GM23338 (cell line): ENCODE results near the gene BCAS3. TPM values are rescaled to one million over a fixed set of nuclear protein-coding genes. Genes with fewer than 3 reads are reported as not detected.

Source experiments
- ATAC-seq: fragments of 200-7000 bp; cut with Tn5 transposase; 3 replicates; pipeline ENCODE4 v1.9.1; 2020
- DNase-seq: peaks from one replicate; pipeline ENCODE4 v3.0.0-alpha.2; 2015; ENCODE audit warnings: low spot score
- H2AFZ ChIP-seq: fragments of 200-600 bp; sonication (generic); 2 replicates; pipeline ENCODE4 v1.8.0; 2016; ENCODE audit warnings: antibody characterized with exemption, mild to moderate bottlenecking, moderate library complexity
- H3F3A ChIP-seq: fragments of 200-600 bp; sonication (generic); replicated peaks from 2 replicates; pipeline ENCODE4 v1.8.0; 2017; ENCODE audit warnings: antibody characterized with exemption, mixed run types, low read depth
- H3K27ac ChIP-seq: fragments of 200-600 bp; sonication (generic); 2 replicates; pipeline ENCODE4 v1.6.1; 2016; ENCODE audit warnings: low read depth
- H3K27me3 ChIP-seq: fragments of 200-600 bp; sonication (generic); 2 replicates; pipeline ENCODE4 v1.8.0; 2016; ENCODE audit warnings: mild to moderate bottlenecking, mixed run types, moderate library complexity; ENCODE audit not compliant: insufficient read depth
- H3K36me3 ChIP-seq: fragments of 200-600 bp; sonication (generic); 2 replicates; pipeline ENCODE4 v1.8.0; 2016; ENCODE audit warnings: mild to moderate bottlenecking; ENCODE audit not compliant: insufficient read depth
- H3K4me1 ChIP-seq: fragments of 200-600 bp; sonication (generic); 2 replicates; pipeline ENCODE4 v1.8.0; 2016; ENCODE audit warnings: mild to moderate bottlenecking, moderate library complexity; ENCODE audit not compliant: insufficient read depth
- H3K4me2 ChIP-seq: fragments of 200-600 bp; sonication (generic); 2 replicates; pipeline ENCODE4 v1.7.1; 2017; ENCODE audit warnings: mixed run types
- H3K4me3 ChIP-seq: fragments of 200-600 bp; sonication (generic); 2 replicates; pipeline ENCODE4 v1.6.1; 2016; ENCODE audit warnings: mixed run types
- H3K79me2 ChIP-seq: fragments of 200-600 bp; sonication (generic); replicated peaks from 2 replicates; pipeline ENCODE4 v1.8.0; 2017; ENCODE audit warnings: mild to moderate bottlenecking; ENCODE audit not compliant: insufficient read depth
- H3K9me2 ChIP-seq: fragments of 200-600 bp; sonication (generic); 2 replicates; pipeline ENCODE4 v1.8.0; 2017; ENCODE audit not compliant: insufficient read depth
- H4K20me1 ChIP-seq: fragments of 200-600 bp; sonication (generic); replicated peaks from 2 replicates; pipeline ENCODE4 v1.8.0; 2017; ENCODE audit warnings: mild to moderate bottlenecking; ENCODE audit not compliant: insufficient read depth
- H3K27ac Mint-ChIP-seq: 2 replicates; pipeline ENCODE4 v1.8.0; 2020; ENCODE audit warnings: inconsistent platforms, mild to moderate bottlenecking, moderate library complexity, mixed read lengths
- H3K27me3 Mint-ChIP-seq: 3 replicates; pipeline ENCODE4 v1.8.0; 2022; ENCODE audit warnings: low read depth, mild to moderate bottlenecking, moderate library complexity, mixed read lengths, inconsistent platforms; ENCODE audit not compliant: insufficient read depth, poor library complexity
- H3K36me3 Mint-ChIP-seq: 3 replicates; pipeline ENCODE4 v1.8.0; 2021; ENCODE audit warnings: low read depth, mild to moderate bottlenecking, inconsistent platforms, moderate library complexity, mixed read lengths
- H3K4me1 Mint-ChIP-seq: 3 replicates; pipeline ENCODE4 v1.8.0; 2020; ENCODE audit warnings: mild to moderate bottlenecking, inconsistent platforms, mixed read lengths
- H3K4me3 Mint-ChIP-seq: 3 replicates; pipeline ENCODE4 v1.8.0; 2021; ENCODE audit warnings: moderate library complexity, mild to moderate bottlenecking, inconsistent platforms, mixed read lengths
- H3K9me3 Mint-ChIP-seq: 3 replicates; pipeline ENCODE4 v1.8.0; 2020; ENCODE audit warnings: moderate library complexity, mild to moderate bottlenecking, inconsistent platforms, mixed read lengths
- NANOG ChIP-seq: IDR thresholded peaks from 2 replicates; pipeline ENCODE4 v1.6.1; 2016; ENCODE audit warnings: antibody characterized with exemption, borderline replicate concordance
- polyA plus RNA-seq: library from polyadenylated mRNA; unstranded; fragments of >200 nt; fragmentation: Nextera tagmentation; extraction: Ambion mirVana; gene quantifications from 2 replicates; pipeline ENCODE4 v1.2.1, GENCODE V29; 2016
- total RNA-seq: library from RNA; depleted of rRNA; stranded (reverse); fragments of >200 nt; shearing (Covaris generic); gene quantifications from 2 replicates; pipeline ENCODE4 v1.2.3, GENCODE V29; 2014
- TF ChIP-seq, protein P1 (sequence below): fragments of 250-450 bp; sonication (Bioruptor Pico); IDR thresholded peaks from 2 replicates; pipeline ENCODE4 v1.5.0; 2020; ENCODE audit warnings: mild to moderate bottlenecking, moderate library complexity
- TF ChIP-seq, protein P2 (sequence below), 2 experiments: fragments of 200-600 bp in 1 of 2; sonication (generic) in 1 of 2; conservative IDR thresholded peaks; 2 replicates each; pipeline versions ENCODE4 v1.5.1 to v1.6.1; 2016 to 2017; ENCODE audit warnings: antibody characterized with exemption in 2 of 2, low read depth in 2 of 2, mild to moderate bottlenecking in 2 of 2, moderate library complexity in 1 of 2
- TF ChIP-seq, protein P3 (sequence below): IDR thresholded peaks from 2 replicates; pipeline ENCODE4 v1.6.1; 2016; ENCODE audit warnings: antibody characterized with exemption

The BCAS3 gene
- total and polyA plus RNA-seq, 2 experiments from 2014 or later = 8.2 to 28.0 TPM

DNA sequence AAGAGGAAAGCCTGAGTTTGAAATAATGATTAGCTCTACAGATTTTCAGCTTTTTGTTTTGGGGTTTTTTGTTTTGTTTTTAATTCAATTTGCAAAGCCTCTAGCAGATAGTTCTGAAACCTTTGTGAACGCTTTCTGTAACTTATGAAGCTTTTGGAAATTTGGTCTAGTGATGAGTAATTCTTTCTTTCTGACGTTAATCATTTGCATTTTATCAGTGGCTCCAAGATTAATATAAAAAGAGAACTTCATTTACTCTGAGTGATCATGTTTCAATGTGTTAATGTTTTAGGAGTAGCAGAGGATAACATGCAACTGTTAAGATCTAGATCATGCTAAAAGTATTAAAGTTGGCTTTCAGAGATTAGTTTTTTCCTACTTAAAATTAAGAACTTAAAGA lies 561.7 kb downstream of the BCAS3 start (continued):
- TF ChIP-seq, protein P1, sequence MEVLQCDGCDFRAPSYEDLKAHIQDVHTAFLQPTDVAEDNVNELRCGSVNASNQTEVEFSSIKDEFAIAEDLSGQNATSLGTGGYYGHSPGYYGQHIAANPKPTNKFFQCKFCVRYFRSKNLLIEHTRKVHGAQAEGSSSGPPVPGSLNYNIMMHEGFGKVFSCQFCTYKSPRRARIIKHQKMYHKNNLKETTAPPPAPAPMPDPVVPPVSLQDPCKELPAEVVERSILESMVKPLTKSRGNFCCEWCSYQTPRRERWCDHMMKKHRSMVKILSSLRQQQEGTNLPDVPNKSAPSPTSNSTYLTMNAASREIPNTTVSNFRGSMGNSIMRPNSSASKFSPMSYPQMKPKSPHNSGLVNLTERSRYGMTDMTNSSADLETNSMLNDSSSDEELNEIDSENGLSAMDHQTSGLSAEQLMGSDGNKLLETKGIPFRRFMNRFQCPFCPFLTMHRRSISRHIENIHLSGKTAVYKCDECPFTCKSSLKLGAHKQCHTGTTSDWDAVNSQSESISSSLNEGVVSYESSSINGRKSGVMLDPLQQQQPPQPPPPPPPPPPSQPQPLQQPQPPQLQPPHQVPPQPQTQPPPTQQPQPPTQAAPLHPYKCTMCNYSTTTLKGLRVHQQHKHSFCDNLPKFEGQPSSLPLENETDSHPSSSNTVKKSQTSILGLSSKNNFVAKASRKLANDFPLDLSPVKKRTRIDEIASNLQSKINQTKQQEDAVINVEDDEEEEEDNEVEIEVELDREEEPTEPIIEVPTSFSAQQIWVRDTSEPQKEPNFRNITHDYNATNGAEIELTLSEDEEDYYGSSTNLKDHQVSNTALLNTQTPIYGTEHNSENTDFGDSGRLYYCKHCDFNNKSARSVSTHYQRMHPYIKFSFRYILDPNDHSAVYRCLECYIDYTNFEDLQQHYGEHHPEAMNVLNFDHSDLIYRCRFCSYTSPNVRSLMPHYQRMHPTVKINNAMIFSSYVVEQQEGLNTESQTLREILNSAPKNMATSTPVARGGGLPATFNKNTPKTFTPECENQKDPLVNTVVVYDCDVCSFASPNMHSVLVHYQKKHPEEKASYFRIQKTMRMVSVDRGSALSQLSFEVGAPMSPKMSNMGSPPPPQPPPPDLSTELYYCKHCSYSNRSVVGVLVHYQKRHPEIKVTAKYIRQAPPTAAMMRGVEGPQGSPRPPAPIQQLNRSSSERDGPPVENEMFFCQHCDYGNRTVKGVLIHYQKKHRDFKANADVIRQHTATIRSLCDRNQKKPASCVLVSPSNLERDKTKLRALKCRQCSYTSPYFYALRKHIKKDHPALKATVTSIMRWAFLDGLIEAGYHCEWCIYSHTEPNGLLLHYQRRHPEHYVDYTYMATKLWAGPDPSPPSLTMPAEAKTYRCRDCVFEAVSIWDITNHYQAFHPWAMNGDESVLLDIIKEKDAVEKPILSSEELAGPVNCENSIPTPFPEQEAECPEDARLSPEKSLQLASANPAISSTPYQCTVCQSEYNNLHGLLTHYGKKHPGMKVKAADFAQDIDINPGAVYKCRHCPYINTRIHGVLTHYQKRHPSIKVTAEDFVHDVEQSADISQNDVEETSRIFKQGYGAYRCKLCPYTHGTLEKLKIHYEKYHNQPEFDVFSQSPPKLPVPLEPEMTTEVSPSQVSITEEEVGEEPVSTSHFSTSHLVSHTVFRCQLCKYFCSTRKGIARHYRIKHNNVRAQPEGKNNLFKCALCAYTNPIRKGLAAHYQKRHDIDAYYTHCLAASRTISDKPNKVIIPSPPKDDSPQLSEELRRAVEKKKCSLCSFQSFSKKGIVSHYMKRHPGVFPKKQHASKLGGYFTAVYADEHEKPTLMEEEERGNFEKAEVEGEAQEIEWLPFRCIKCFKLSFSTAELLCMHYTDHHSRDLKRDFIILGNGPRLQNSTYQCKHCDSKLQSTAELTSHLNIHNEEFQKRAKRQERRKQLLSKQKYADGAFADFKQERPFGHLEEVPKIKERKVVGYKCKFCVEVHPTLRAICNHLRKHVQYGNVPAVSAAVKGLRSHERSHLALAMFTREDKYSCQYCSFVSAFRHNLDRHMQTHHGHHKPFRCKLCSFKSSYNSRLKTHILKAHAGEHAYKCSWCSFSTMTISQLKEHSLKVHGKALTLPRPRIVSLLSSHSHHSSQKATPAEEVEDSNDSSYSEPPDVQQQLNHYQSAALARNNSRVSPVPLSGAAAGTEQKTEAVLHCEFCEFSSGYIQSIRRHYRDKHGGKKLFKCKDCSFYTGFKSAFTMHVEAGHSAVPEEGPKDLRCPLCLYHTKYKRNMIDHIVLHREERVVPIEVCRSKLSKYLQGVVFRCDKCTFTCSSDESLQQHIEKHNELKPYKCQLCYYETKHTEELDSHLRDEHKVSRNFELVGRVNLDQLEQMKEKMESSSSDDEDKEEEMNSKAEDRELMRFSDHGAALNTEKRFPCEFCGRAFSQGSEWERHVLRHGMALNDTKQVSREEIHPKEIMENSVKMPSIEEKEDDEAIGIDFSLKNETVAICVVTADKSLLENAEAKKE (CRISPR knock-in tag) = no peak
- TF ChIP-seq, protein P2, sequence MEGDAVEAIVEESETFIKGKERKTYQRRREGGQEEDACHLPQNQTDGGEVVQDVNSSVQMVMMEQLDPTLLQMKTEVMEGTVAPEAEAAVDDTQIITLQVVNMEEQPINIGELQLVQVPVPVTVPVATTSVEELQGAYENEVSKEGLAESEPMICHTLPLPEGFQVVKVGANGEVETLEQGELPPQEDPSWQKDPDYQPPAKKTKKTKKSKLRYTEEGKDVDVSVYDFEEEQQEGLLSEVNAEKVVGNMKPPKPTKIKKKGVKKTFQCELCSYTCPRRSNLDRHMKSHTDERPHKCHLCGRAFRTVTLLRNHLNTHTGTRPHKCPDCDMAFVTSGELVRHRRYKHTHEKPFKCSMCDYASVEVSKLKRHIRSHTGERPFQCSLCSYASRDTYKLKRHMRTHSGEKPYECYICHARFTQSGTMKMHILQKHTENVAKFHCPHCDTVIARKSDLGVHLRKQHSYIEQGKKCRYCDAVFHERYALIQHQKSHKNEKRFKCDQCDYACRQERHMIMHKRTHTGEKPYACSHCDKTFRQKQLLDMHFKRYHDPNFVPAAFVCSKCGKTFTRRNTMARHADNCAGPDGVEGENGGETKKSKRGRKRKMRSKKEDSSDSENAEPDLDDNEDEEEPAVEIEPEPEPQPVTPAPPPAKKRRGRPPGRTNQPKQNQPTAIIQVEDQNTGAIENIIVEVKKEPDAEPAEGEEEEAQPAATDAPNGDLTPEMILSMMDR (conservative IDR thresholded peaks at IDR 0.05; ENCODE audit: low read depth in 2 of 2) = no peak
- TF ChIP-seq, protein P3, sequence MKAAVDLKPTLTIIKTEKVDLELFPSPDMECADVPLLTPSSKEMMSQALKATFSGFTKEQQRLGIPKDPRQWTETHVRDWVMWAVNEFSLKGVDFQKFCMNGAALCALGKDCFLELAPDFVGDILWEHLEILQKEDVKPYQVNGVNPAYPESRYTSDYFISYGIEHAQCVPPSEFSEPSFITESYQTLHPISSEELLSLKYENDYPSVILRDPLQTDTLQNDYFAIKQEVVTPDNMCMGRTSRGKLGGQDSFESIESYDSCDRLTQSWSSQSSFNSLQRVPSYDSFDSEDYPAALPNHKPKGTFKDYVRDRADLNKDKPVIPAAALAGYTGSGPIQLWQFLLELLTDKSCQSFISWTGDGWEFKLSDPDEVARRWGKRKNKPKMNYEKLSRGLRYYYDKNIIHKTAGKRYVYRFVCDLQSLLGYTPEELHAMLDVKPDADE = no peak

DNA sequence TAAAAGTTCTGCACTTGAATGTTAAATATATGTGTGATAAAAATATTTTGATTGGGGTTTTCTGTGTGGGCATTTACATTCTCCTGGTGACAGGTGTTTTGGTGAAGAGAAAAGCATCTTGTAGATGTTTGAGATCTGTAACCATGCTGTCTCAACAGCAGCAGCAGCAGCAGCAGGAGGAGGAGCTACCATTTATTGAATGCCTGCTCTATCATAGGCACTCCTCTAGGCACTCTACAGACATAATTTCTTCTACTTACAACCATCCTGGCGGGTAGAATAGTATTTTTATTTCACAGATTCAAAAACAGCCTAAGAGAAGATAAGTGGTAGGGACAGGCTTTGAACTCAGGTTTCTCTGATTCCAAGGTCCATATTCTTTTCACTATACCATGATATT lies 562.3 kb downstream of the BCAS3 start:
- Histone ChIP-seq H3K9me2 (no peaks in the 10 kb centered on the region), H3K27ac (no peak overlapping the region), H4K20me1 (no peaks in the 10 kb centered on the region), H3K27me3 (no peaks in the 10 kb centered on the region), H3K4me1 (peaks cover 18% of the 10 kb centered on the region), H3K79me2 (no peaks in the 10 kb centered on the region), H3F3A (no peaks in the 10 kb centered on the region), H3K4me3 (no peak overlapping the region), H3K36me3 (no peaks in the 10 kb centered on the region), H2AFZ (no peak overlapping the region), H3K4me2 (no peak overlapping the region)
- no peak overlapping the region for H3K27ac Mint-ChIP-seq
- H3K4me1 Mint-ChIP-seq = peaks cover 13% of the 10 kb centered on the region
- no peak for DNase-seq
- no peak for ATAC-seq
- peaks cover 5% of the 10 kb centered on the region; the same call in 1 of the 3 replicates for H3K36me3 Mint-ChIP-seq
- no peak overlapping the region for H3K4me3 Mint-ChIP-seq
- H3K9me3 Mint-ChIP-seq = no peaks in the 10 kb centered on the region
- no peaks in the 10 kb centered on the region for H3K27me3 Mint-ChIP-seq
- no peak for TF ChIP-seq NANOG
- TF ChIP-seq, protein P2 (conservative IDR thresholded peaks at IDR 0.05; ENCODE audit: low read depth in 2 of 2) = no peak
